GM12892 (cell line): ENCODE results near the gene ZGRF1.

Experiments used
- DNase-seq: peaks from one replicate; pipeline ENCODE4 v3.0.0; 2011; ENCODE audit not compliant: insufficient read length
- FAIRE-seq: peaks from 2 replicates; lab custom pipeline; 2011; peaks lifted over from hg19 to GRCh38; lab: Jason Lieb, UNC
- POLR2A ChIP-seq: IDR thresholded peaks from 2 replicates; pipeline ENCODE4 v1.6.1; 2011; ENCODE audit warnings: low read depth, low read length, control low read depth
- POLR2AphosphoS5 ChIP-seq: IDR thresholded peaks from 2 replicates; pipeline ENCODE4 v1.6.1; 2011; ENCODE audit warnings: low read depth, low read length, control low read depth
- TAF1 ChIP-seq: IDR thresholded peaks from 2 replicates; pipeline ENCODE4 v1.6.1; 2011; ENCODE audit warnings: low read depth, mild to moderate bottlenecking, control low read depth, low read length, borderline replicate concordance

ZGRF1 gene

DNA sequence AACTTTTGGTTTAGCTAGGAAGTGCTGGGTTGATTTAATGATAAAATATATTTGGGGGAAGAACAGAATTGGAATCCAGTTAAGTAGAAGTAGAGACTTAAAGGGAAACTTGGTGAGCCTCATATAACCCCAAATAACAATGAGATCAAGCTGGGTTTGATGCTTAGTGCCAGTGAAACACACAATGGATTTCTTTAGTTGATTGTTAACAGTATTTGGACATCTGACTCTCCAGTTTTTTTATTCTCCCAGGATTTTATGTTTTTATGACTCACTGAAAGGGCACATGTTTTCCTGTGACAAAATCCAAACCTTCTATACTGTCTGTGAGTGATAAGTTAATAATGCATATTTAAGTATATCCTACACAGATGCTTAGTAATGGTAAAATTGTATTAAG is 118.0 kb downstream of the ZGRF1 start:
- FAIRE-seq (no peak), DNase-seq (no peak)
- TF ChIP-seq TAF1, result no peak
- TF ChIP-seq POLR2A, result no peak
- no peak for TF ChIP-seq POLR2AphosphoS5

DNA sequence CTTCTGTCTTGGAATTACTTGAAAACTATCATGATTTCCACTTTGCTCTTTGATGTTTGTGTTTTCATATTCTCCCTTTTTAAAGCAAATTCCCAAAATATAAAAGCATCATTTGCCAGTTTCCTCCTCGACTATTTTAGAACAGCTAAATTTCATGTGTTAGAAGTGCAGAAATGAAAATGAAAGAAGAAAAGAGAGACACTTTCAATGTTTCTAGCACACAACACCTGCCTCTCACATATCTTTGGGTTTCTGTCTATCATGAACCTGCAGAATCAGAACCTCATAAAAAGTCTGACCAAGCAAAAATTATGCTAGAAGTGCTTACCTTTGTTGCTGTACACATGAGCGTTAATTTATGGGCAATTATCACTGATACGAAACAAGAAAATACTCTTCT is 118.8 kb downstream of the ZGRF1 start:
- FAIRE-seq, result no peak
- DNase-seq, result no peak
- TF ChIP-seq POLR2A (no peak), POLR2AphosphoS5 (no peak), TAF1 (no peak)

DNA sequence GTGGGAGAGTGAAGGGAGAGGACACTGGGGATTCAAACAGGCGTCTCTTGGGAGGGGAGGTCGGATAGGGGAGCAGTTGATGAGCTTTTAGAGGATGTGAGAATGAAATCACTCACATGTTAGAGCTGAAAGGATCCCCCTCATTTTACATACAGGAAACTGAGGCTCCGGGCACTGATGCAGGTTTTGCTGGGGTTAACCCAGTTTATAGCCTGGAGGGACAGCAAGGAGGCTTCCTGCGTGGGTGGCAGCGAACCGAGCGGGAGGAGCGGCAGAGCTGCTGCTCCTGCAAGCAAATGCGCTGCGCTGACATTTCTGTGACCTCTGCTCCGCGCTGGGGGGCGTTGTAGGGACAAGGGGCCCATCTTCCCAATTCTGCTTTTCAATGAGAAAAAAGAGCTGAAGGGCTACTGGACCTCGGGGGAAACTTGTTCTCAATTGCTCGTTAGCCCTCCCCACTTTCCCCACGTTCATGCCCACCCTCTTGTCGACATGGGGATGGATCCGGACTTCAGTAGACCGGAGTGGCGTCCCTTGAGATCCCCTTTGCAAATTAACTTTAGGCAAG is 119.6 kb downstream of the ZGRF1 start:
- no peak for TF ChIP-seq POLR2A
- no peak for TF ChIP-seq TAF1
- FAIRE-seq (peak; percentile 93), DNase-seq (no peak)

DNA sequence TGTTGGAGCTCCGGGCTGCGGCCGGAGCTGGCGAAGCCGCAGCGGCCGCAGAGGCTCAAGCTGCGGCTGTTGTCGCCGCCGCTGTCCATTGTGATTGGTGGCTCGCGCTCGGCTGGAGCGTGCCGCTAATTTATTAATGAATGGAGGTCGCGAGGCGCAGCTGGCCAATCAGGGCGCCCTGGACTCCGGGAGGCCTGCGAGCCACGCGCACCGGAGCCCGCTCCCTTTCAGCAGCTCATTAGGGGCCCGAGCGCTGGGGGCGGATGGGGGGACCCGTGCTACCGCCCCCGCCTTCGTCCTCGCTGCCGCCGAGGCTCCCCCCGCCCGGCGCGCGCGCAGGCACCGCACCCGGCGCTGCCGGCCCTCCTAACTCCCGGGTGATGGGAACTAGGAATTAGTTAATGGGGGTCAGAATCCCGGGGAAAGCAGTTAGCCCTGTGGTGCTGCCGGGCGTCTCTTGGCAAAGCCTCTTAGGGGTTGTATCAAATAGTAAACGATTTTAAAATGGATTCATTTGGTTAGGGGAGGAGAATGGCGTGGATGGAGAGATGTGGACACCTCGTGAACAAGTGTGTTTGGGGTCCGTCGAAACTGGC is 120.1 kb downstream of the ZGRF1 start:
- FAIRE-seq (peak; percentile 73), DNase-seq (no peak)
- no peak for TF ChIP-seq TAF1
- TF ChIP-seq POLR2A, result no peak
- TF ChIP-seq POLR2AphosphoS5, result no peak

DNA sequence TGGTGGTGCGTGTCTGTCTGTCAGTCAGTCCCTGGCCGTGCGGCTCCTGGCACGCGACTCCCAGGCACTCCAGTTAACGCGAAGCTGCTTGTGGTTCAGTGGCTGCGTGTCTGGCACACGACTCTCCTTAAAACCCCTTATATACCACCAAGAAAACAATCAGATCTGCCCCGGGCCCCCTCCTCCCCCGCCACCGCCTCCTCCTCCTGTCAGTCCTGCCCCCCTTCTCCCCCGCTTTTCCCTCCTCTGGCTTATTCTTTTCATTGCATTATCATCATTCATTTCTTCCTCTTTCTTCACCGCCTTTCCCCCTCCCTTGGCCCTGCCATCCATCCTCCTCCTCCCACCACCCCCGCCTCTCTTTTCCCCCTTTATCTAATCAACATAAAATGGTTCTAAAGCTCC is 120.6 kb downstream of the ZGRF1 start, which contains the start of gene NEUROG2:
Gene NEUROG2, minus strand, starts transcription at position 115 of the 405 bp plus-strand sequence. CDS start 705 bp downstream, outside the sequence.
- TF ChIP-seq POLR2AphosphoS5, result no peak
- DNase-seq (no peak), FAIRE-seq (no peak)

DNA sequence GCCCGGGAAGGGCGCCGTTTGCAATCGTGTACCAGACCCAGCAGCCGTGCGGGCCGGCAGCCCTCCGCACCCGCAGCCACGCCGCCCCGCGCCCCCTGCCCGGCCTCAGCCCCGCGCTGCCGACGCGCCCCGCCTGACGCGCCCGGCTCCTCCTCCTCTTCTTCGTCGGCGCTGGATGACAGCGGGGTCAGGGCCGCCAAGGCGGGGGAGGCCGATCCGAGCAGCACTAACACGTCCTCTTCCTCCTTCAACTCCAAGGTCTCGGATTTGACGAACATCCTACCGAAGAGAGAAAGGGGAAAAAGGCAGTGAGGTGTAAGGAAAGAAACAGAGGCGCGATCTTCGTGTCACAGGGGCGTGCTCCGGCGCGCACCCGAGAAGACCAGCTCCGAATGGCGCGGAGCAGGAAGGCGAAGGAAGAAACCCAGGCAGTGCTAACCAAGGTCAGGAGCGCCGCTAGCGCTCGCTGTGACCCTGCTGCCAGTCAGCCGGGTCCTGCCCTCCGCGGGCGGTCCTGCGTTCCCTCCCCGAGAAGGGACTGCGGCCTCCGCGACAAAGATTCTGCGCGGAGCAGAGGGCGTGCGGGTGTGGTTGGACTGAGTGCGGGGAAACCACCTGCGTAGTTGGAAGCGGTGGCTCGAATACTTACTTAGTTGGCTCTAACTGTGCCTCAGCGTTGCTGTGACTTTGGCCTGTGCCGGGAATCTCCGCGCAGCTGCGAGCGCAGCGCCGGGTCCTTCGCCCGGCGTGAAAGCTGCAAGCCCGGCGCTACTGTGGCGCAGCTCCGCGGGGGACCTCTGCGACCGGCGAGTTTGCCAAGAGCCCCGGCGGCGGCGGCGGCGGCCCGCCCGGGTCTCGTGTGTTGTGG is 121.3 kb downstream of the ZGRF1 start:
- DNase-seq (no peak), FAIRE-seq (peak; percentile 91)
- peak; percentile 35; the same call in 1 of the 2 replicates for TF ChIP-seq POLR2AphosphoS5
- TF ChIP-seq POLR2A, result peak; percentile 43; the same call in 1 of the 2 replicates
- TF ChIP-seq TAF1, result no peak

DNA sequence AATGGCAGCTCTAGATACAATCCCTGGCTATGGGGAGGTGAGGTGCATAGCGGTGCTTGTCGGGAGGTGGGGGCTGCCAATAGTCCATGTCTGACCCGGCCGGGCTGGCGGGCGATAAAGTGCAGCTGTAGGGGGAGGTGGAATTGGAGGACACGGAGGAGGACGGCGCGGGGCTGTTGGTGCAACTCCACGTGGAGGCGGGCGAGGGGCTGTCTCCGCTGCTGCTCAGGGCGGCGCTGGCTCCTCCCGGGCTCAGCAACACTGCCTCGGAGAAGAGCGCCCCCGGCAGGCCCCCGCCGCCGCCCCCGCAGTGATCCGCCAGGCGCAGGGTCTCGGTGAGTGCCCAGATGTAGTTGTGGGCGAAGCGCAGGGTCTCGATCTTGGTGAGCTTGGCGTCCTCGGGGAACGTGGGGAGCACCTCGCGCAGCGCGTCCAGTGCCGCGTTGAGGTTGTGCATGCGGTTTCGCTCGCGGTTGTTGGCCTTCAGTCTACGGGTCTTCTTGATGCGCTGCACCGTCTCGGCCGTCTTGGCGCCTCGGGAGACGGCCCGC is 122.0 kb downstream of the ZGRF1 start:
- TF ChIP-seq POLR2AphosphoS5 (no peak), POLR2A (no peak; the same call in 1 of the 2 replicates), TAF1 (no peak)
- DNase-seq (no peak), FAIRE-seq (no peak)

DNA sequence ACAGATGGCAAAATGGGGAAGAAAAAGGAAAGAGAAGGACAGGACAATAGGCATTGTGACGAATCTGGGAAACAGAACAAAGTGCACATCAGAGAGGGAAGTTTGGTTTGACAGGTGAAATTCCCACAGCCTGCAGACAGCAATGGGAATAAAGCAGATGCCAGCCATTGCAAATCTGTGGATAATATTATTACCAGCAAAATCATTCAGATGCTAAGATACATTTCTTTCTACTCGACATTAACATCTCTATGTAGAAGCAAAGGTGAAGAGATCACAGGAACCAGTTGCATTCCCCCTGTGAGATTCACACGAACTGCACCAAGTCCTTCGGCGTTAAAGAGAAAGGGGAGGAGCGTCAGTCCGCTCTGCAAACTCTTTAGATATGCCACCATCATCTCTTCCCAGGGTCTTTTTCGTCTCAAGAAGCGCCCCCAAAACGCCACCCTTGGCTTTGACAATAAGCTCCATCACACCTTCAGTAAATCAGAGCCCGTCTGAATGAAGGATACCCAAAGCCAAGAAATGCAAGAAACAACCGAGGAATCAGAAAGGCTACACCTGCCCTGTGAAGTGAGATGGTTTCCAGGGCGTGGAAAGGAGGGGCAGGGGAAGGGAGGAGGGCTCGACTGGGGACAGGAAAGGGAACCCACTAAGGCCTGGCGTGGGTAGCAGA is 122.6 kb downstream of the ZGRF1 start:
- DNase-seq, result no peak
- peak; percentile 14 for FAIRE-seq
- TF ChIP-seq POLR2AphosphoS5 (no peak), POLR2A (no peak), TAF1 (no peak)

DNA sequence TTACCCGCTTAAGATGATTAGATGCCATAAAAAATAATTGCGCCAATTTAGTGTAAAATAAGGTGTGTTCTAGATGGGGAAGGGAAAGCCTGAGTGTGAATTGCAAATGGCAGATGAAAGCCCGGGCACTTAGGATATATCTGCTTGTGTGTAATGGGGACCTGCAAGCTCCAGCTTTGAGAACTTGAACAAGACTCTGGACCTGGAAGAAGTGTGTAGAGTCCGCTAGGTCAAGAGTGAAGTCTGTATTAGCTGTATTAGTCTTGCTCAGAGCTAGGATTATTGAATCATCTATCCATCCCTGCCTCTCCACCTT is 124.9 kb downstream of the ZGRF1 start:
- TF ChIP-seq TAF1 (no peak), POLR2A (no peak)
- DNase-seq (no peak), FAIRE-seq (no peak)

DNA sequence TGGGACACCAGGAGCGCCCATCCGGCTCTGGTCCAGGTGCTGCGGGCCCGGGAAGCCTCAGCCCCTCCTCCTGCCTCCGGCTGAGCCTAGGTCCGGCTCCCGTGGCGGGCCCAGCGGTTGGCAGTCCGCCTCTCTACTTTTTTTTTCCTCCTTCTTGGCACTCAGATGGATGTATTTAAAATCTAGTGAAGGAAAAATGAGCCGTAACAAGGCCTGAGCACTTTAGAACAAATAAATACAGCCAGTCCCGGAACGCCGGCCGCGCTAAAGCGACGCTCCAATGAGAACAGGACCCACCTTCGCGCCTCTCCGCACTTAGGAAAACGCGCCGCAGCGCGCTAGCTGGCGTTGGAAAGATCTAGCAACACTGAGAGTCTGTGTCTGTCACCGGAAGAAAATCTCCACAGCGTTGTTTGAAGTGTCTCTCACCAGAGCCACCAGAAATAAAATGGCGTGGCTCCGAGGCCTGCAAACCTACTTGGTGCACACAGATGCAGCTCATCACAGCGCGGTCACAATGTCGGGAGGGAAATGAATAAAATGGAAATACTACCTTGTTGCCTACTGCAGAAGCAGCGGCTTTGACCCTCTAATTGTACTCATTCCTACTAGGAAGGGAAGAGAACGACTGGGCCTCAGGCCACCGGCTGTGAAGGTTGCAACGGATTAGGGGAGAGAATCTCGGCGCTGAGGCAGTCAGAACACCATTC is 125.5 kb downstream of the ZGRF1 start:
- FAIRE-seq, result no peak
- no peak for DNase-seq
- TF ChIP-seq POLR2A, result no peak
- TF ChIP-seq TAF1, result no peak
- no peak for TF ChIP-seq POLR2AphosphoS5

DNA sequence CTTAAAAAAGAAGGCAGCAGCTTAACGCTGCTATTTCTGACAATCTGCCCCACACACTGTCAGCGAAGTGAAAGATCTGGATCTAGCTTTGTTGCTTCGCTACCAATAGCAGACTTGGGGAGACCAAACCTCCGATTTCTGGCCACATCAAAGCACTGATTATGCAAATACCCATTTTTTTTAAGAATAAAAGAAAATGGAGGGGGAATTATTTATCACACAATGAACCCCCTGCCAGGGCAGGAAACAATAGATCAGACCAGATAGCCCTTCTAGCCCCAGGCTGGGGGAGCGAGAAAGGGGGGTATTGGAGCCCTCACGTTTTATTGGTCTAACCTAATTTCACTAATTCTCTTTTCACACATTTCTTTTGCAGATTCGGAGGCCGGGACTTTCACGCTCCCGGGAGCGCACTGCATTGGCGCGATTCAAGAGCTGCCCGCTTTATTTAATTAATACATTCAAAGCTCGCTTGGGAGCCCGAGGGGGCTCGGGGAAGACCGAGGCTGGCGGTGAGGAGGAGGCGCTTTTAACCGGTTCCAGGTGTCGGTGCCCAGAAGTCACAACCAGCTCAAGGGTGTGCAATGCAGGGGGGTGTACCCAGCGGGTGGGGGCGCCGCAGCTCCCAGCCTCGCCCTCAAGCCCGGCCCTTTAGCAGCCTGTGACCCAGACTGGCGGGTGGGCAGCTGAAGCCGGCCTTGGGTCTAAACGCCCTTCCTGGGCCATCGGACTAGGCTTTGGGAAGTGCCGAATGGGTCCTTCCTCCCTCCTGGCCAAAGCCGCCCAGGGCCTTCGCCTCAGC is 126.2 kb downstream of the ZGRF1 start:
- peak; percentile 21 for FAIRE-seq
- no peak for DNase-seq
- TF ChIP-seq POLR2AphosphoS5, result no peak
- no peak for TF ChIP-seq POLR2A
- no peak for TF ChIP-seq TAF1
